Measurements from ENCODE around the gene DPYSL5. TPM values are rescaled to one million over a fixed set of nuclear protein-coding genes. Genes with fewer than 3 reads are reported as not detected.

The DPYSL5 gene
- total and polyA plus RNA-seq, 7 experiments from 2014 or later: not detected

Other genes with a start within 250 kb of the DPYSL5 start
- gene CIB4, start 206.8 kb upstream of the DPYSL5 start, total RNA-seq: not detected
- gene CIB4, start 206.8 kb upstream of the DPYSL5 start, polyA plus RNA-seq: not detected
- not detected for gene KCNK3, start 155.4 kb upstream of the DPYSL5 start, total RNA-seq
- gene KCNK3, start 155.4 kb upstream of the DPYSL5 start, polyA plus RNA-seq: not detected
- 10 to 100 TPM; 17.3 to 22.5 (median 19.9) TPM for gene SLC35F6, start 83.8 kb upstream of the DPYSL5 start, total RNA-seq
- 1 to 10 TPM; 4.7 to 6.6 TPM for gene SLC35F6, start 83.8 kb upstream of the DPYSL5 start, polyA plus RNA-seq
- 10 to 100 TPM in 1 of 5 experiments, under 1 TPM in 2, not detected in 2; 0.37 to 25.6 (median 0.73) TPM for gene CENPA, start 62.1 kb upstream of the DPYSL5 start, total RNA-seq
- gene CENPA, start 62.1 kb upstream of the DPYSL5 start, polyA plus RNA-seq: not detected
- 1 to 10 TPM; 1.8 to 6.0 (median 4.5) TPM for gene MAPRE3, start 122.5 kb downstream of the DPYSL5 start, total RNA-seq
- 1 to 10 TPM; 1.9 to 2.6 TPM for gene MAPRE3, start 122.5 kb downstream of the DPYSL5 start, polyA plus RNA-seq
- gene TMEM214, start 184.8 kb downstream of the DPYSL5 start, total RNA-seq: 100 to 1,000 TPM in 1 of 5 experiments, 10 to 100 TPM in 4; 36.7 to 114 (median 67.5) TPM
- 10 to 100 TPM; 18.6 to 32.5 TPM for gene TMEM214, start 184.8 kb downstream of the DPYSL5 start, polyA plus RNA-seq
- 10 to 100 TPM in 4 of 5 experiments, 1 to 10 TPM in 1; 7.6 to 15.7 (median 12.4) TPM for gene AGBL5, start 203.5 kb downstream of the DPYSL5 start, total RNA-seq
- gene AGBL5, start 203.5 kb downstream of the DPYSL5 start, polyA plus RNA-seq: 10 to 100 TPM in 1 of 2 donors, 1 to 10 TPM in 1; 8.0 to 10.4 TPM
- 100 to 1,000 TPM; 241 to 398 (median 263) TPM for gene OST4, start 223.5 kb downstream of the DPYSL5 start, total RNA-seq
- 100 to 1,000 TPM; 747 to 884 TPM for gene OST4, start 223.5 kb downstream of the DPYSL5 start, polyA plus RNA-seq
- 1 to 10 TPM in 1 of 5 experiments, under 1 TPM in 4; 0.35 to 1.4 (median 0.61) TPM for gene EMILIN1, start 230.5 kb downstream of the DPYSL5 start, total RNA-seq
- 1 to 10 TPM in 1 of 2 donors, under 1 TPM in 1; 0.89 to 1.1 TPM for gene EMILIN1, start 230.5 kb downstream of the DPYSL5 start, polyA plus RNA-seq
- 10 to 100 TPM in 1 of 5 experiments, 1 to 10 TPM in 4; 5.8 to 13.8 (median 6.2) TPM for gene KHK, start 238.6 kb downstream of the DPYSL5 start, total RNA-seq
- 1 to 10 TPM; 7.6 to 8.8 TPM for gene KHK, start 238.6 kb downstream of the DPYSL5 start, polyA plus RNA-seq